AG09309 (cell line): ENCODE results near the gene DOK4.

Experiments
- DNase-seq: peaks from one replicate; pipeline ENCODE4 v3.0.0-alpha.2; 2010; ENCODE audit warnings: low read depth
- H3K4me3 ChIP-seq: 2 replicates; pipeline ENCODE4 v1.5.1; 2011; ENCODE audit warnings: mild to moderate bottlenecking, low read depth, low read length, moderate library complexity; ENCODE audit not compliant: control insufficient read depth
- TF ChIP-seq, protein P1 (sequence below): IDR thresholded peaks from 2 replicates; pipeline ENCODE4 v1.5.1; 2011; ENCODE audit warnings: mild to moderate bottlenecking, low read depth, low read length, inconsistent platforms; ENCODE audit not compliant: insufficient read depth, control insufficient read depth; ENCODE audit errors: missing control alignments

DOK4 gene

DNA sequence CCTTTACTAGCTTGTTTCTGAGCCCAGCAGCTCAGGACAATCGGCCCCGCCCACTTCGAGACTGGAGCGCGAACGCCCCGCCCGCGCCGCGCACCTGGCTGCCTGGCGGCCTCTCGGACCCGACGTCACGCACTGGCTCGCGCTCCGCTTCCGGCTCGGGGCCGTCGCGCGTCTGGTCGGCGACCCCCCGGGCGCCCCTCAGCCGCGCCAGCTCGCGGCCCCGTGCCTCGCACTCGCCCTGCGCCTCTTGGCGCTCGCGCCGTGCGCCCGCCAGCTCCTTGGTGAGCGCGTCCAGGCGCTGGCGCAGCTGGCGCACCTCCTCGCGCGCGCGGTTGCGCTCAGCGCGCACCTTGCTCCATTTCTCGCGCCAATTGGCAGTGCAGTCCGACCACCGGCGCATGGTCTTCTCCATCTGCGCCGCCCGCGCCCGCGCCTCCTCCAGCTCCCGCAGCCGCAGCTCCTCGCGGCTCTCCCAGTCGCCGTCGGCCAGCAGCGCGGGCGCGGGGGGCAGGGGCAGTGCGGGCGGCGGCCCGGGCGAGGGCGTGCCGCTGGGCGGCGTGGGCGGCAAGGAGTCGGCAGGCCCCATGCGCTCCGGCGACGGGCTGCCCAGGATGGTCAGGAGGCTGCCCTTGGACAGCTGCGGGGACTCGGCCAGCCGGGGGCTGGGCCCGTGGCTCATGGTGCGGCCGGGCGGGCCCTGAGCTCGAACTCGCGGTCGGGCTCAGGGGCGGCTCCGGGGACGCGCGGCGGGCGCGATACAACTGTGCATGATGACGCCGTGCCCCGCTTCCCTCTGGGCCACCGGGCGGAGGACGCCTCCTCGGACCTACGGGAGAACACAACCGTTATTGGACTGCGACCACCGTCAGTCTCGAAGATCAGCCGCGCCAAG lies 42.5 kb upstream of the DOK4 start:
- TF ChIP-seq, protein P1, sequence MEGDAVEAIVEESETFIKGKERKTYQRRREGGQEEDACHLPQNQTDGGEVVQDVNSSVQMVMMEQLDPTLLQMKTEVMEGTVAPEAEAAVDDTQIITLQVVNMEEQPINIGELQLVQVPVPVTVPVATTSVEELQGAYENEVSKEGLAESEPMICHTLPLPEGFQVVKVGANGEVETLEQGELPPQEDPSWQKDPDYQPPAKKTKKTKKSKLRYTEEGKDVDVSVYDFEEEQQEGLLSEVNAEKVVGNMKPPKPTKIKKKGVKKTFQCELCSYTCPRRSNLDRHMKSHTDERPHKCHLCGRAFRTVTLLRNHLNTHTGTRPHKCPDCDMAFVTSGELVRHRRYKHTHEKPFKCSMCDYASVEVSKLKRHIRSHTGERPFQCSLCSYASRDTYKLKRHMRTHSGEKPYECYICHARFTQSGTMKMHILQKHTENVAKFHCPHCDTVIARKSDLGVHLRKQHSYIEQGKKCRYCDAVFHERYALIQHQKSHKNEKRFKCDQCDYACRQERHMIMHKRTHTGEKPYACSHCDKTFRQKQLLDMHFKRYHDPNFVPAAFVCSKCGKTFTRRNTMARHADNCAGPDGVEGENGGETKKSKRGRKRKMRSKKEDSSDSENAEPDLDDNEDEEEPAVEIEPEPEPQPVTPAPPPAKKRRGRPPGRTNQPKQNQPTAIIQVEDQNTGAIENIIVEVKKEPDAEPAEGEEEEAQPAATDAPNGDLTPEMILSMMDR: no peak
- H3K4me3 ChIP-seq: no peak overlapping the region
- DNase-seq: no peak

DNA sequence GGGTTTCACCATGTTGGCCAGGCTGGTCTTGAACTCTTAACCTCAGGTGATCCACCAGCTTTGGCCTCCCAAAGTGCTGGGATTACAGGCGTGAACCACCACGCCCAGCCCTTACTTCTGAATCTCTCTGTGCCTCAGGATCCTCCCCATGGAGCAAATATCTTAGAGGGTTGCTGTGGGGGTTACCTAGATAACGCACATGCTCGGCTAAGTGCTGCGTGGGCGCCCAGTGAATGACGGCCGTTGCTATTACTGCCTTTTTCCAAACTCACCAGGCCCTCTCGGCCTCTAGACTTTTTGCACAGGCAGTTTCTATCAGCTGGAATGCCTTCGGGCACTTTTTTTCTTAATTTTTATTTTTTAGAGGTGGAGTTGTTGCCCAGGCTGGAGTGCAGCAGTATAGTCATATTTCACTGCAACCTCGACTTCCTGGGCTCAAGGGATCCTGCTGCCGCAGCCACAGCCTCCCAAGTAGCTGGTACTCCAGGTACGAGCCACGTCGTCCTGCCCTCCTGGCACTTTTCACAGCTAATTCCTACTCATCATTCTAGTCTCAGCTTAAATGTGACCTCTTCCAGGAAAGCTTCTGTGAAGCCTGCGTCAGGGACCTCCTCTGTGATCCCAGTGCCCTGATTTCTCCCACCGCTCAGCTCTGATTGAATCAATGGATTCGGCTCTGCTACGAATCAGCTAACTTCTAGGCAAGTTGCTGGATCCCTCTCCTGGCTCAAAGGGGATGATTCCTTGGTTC lies 41.5 kb upstream of the DOK4 start:
- H3K4me3 ChIP-seq: no peak overlapping the region
- DNase-seq: no peak
- TF ChIP-seq, protein P1: no peak

DNA sequence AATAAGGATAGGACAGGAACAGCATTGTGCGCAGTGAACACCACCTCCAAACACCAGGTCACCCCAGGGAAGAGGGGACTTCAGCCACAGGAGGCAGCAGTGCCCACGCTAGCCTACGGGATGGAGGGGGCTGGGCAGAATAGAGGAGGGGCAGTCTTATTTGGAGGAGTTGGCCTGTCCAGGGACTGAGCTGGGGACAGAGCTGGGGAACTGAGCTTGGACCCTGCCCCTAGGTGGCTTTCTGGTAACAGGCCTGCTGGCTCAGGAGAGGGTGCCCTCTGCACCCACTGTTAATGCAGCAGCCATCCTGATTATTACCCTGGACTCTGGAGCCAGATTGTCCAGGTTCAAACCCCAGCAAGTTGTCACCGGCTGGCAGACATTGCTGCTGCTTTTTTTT lies 40.7 kb upstream of the DOK4 start:
- DNase-seq: no peak
- TF ChIP-seq, protein P1: no peak
- H3K4me3 ChIP-seq: no peak overlapping the region

DNA sequence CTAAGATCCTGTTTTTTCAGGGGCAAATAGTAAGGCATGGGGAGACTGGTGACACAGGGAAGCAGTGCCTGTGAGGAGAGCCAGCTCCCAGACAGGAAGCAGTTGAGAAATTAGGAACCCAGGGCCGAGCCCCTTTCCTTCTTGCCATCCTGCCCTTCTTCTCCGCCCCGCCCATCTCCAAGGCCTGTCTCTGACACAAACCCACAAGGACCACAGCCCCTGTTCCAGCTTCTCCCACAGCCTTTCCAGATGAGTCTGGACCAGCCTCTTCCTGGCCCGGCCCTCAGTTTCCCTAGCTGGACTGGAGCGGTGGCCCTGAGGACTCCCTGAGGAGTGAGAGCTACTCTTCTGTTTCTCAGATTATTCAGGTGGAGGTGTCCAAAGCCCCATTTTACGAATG lies 40.2 kb upstream of the DOK4 start:
- H3K4me3 ChIP-seq: no peak overlapping the region
- no peak for DNase-seq
- TF ChIP-seq, protein P1: no peak

DNA sequence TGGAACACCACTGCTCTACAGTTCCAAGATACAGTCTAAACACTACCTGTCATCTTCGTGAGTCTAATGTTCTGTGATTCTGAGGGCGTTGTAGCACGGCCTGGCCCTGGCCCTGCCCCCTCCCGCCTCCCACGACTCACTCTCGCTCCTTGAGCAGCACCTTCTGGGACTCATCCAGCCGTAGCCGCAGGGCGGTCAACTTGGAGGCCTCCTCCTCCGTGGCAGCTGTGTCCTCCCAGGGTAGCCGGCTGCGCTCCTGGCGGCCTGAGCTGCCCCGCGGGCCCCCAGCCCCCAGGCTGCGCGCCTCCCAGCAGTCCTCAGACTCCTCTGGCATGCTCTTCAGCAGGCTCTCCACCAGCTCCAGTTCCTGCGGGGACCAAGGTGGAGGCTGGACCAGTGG lies 39.5 kb upstream of the DOK4 start:
- DNase-seq: no peak
- TF ChIP-seq, protein P1: no peak
- no peak overlapping the region for H3K4me3 ChIP-seq

DNA sequence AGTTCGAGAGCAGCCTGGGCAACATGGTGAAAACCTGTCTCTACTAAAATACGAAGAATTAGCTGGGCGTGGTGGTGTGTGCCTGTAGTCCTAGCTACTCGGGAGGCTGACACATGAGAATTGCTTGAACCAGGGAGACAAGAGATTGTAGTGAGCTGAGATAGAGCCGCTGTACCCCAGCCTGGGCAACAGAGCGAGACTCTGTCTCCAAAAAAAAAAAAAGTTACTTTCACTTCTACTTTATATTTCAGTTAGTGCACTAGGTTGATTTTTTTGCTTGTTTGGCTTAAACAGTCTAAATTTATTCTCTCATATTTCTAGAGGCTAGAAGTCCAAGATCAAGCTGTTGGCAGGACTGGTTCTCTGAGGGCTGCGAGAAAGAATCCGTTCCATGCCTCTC lies 36.7 kb upstream of the DOK4 start:
- H3K4me3 ChIP-seq: no peak overlapping the region
- TF ChIP-seq, protein P1: no peak
- no peak for DNase-seq
